ENCODE data around the gene KCNAB1.

The KCNAB1 gene

DNA sequence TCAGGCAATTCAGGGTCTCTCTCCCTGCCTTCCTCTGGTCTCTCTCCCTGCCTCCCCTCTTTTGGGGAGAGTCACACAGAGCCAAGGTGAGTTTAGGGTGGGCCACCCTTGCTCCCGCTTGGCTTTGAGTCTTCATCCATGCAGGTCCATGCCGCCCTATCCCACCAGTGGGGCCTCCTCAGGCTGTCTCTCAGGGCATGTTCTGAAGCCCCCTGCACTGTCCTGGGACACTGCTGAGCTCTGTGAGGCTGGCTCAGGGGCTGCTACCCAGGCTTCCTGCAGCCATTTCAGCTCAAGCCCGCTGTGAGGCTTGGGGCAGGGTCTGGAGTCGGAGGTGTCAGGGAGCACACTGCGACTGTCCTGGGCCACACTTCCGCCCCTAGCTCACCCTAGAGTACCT, 231.4 kb downstream of the KCNAB1 start:
- H3K9me3 ChIP-seq (ENCODE audit: control insufficient read depth, low read length): no peaks in the 10 kb centered on the region
- H3K4me1 ChIP-seq: no peaks in the 10 kb centered on the region
- H3K27me3 ChIP-seq (ENCODE audit: control insufficient read depth, insufficient read depth, low read length): no peaks in the 10 kb centered on the region
- no peaks in the 10 kb centered on the region for H3K36me3 ChIP-seq (ENCODE audit: control insufficient read depth, insufficient read depth, low read length)
- no peak overlapping the region for H3K9ac ChIP-seq
- no peak overlapping the region for H3K4me2 ChIP-seq (ENCODE audit: low read length)
- no peak overlapping the region for H3K4me3 ChIP-seq (ENCODE audit: low read depth, low read length)
- TF ChIP-seq, protein P1, sequence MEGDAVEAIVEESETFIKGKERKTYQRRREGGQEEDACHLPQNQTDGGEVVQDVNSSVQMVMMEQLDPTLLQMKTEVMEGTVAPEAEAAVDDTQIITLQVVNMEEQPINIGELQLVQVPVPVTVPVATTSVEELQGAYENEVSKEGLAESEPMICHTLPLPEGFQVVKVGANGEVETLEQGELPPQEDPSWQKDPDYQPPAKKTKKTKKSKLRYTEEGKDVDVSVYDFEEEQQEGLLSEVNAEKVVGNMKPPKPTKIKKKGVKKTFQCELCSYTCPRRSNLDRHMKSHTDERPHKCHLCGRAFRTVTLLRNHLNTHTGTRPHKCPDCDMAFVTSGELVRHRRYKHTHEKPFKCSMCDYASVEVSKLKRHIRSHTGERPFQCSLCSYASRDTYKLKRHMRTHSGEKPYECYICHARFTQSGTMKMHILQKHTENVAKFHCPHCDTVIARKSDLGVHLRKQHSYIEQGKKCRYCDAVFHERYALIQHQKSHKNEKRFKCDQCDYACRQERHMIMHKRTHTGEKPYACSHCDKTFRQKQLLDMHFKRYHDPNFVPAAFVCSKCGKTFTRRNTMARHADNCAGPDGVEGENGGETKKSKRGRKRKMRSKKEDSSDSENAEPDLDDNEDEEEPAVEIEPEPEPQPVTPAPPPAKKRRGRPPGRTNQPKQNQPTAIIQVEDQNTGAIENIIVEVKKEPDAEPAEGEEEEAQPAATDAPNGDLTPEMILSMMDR (IDR thresholded peaks at IDR 0.05): no peak
- H3K79me2 ChIP-seq: no peaks in the 10 kb centered on the region
- H3K27ac ChIP-seq: no peak overlapping the region
- H2AFZ ChIP-seq: no peak overlapping the region

DNA sequence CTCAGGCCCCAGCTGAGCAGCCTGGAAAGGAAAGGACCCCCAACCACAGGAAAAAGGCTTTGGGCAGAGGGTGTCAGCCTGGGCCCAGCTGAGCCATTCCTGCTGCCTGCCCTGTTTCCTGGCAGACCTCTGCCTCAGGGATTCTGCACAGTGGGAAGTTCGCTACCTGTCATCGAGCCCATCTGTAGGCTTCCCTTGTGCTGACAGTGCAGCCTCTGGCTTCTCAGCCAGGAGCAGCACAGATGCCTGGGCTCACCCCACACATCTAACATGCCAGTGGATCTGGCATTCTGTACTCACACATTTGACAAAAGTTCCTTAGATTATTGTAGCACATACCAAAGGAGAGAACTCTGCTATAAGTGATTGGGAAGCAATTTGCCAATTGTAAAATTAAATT, 232.3 kb downstream of the KCNAB1 start:
- Histone ChIP-seq H3K79me2 (no peaks in the 10 kb centered on the region), H3K9me3 (ENCODE audit: control insufficient read depth, low read length) (no peaks in the 10 kb centered on the region), H3K4me2 (ENCODE audit: low read length) (no peak overlapping the region), H2AFZ (no peak overlapping the region), H3K9ac (no peak overlapping the region), H3K27me3 (ENCODE audit: control insufficient read depth, insufficient read depth, low read length) (no peaks in the 10 kb centered on the region), H3K4me3 (ENCODE audit: low read depth, low read length) (no peak overlapping the region), H3K4me1 (no peaks in the 10 kb centered on the region), H3K36me3 (ENCODE audit: control insufficient read depth, insufficient read depth, low read length) (no peaks in the 10 kb centered on the region), H3K27ac (no peak overlapping the region)
- TF ChIP-seq, protein P1 (IDR thresholded peaks at IDR 0.05): no peak

DNA sequence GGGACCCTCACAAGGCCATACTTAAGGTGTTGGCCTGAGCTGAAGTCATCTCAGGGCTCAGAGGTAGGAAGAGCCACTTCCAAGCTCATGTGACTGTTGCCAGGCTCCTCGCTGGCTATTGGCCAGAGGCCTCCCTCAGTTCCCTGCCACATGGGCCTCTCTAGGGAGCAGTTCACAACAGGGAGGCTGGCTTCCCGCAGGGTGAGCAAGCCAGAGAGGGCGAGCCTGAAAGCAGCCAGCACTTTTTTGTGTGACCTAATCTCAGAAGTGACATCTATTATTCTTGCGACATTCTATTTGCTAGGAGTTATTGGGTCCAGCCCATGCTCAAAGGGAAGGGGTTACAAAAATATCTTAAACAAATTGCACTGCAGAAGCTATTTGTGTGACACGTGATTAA, 233.2 kb downstream of the KCNAB1 start:
- TF ChIP-seq, protein P1 (IDR thresholded peaks at IDR 0.05): no peak
- Histone ChIP-seq H3K4me3 (ENCODE audit: low read depth, low read length) (no peak overlapping the region), H3K4me2 (ENCODE audit: low read length) (no peak overlapping the region), H3K4me1 (no peaks in the 10 kb centered on the region), H3K9me3 (ENCODE audit: control insufficient read depth, low read length) (no peaks in the 10 kb centered on the region), H3K79me2 (no peaks in the 10 kb centered on the region), H3K36me3 (ENCODE audit: control insufficient read depth, insufficient read depth, low read length) (no peaks in the 10 kb centered on the region), H3K27ac (no peak overlapping the region), H3K9ac (no peak overlapping the region), H3K27me3 (ENCODE audit: control insufficient read depth, insufficient read depth, low read length) (no peaks in the 10 kb centered on the region), H2AFZ (no peak overlapping the region)

DNA sequence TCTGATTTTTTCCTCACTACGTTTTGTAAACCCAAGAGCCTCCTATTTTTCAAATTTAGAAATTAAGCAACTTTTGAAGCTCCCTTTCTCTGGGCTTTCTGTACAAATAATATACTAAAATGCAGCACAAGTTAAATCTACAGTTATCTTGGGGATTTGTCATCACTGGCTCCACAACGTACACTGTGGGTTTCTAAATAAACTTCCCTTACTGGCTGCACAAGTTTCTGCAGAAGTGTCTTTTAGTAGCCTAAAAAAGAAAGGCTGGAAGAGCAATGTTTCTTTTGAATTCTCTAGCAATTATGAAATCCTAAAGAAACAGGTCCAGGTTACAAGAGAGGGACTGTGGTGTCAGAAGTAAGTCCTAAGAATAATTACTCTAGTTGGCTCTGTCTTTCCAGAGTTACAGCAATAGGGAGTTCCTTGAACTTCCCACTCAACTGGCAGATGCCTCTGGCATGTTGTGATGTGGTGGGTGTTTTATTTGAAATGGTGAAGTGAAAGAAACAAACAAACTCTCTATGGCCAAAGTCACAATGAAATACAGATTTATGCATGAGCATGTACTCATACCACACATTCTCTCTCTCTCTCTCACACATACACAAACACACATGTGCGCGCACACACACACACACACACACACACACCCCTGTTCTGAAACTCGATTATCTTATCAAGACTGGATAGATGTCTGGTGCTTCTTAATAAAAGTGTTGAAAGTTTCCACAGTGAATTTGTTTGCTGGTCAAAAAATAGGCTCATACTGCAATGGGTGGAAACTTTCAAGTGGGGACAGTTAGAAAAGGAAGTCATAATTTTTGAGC, 236.4 kb downstream of the KCNAB1 start:
- Histone ChIP-seq H3K4me1 (no peaks in the 10 kb centered on the region), H2AFZ (no peak overlapping the region), H3K27me3 (ENCODE audit: control insufficient read depth, insufficient read depth, low read length) (no peaks in the 10 kb centered on the region), H3K79me2 (no peaks in the 10 kb centered on the region), H3K27ac (no peak overlapping the region), H3K4me2 (ENCODE audit: low read length) (no peak overlapping the region), H3K9me3 (ENCODE audit: control insufficient read depth, low read length) (no peaks in the 10 kb centered on the region), H3K9ac (no peak overlapping the region), H3K36me3 (ENCODE audit: control insufficient read depth, insufficient read depth, low read length) (no peaks in the 10 kb centered on the region), H3K4me3 (ENCODE audit: low read depth, low read length) (no peak overlapping the region)
- TF ChIP-seq, protein P1 (IDR thresholded peaks at IDR 0.05): no peak

DNA sequence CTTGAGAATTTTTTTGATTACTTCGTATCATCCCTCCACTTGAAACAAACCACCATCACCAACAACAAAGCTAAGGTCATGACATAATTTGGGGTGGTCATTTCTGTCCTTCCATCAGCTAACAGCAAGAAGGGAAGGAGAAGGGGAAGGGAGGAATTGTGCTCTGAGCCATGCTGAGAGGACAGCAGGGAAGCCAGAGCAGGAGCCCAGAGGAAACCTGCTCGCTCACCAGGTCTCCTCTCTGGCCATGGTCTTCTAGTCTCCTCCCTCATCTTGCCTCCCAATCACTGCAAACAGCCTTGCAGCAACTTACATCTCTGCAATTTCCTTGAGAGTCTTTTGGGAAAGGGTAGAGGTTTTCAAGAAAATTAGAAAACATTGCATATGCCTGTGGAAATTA, 237.9 kb downstream of the KCNAB1 start:
- no peak overlapping the region for H3K9ac ChIP-seq
- no peaks in the 10 kb centered on the region for H3K79me2 ChIP-seq
- no peaks in the 10 kb centered on the region for H3K36me3 ChIP-seq (ENCODE audit: control insufficient read depth, insufficient read depth, low read length)
- no peak overlapping the region for H2AFZ ChIP-seq
- TF ChIP-seq, protein P1 (IDR thresholded peaks at IDR 0.05): no peak
- no peak overlapping the region for H3K4me2 ChIP-seq (ENCODE audit: low read length)
- no peaks in the 10 kb centered on the region for H3K4me1 ChIP-seq
- no peaks in the 10 kb centered on the region for H3K9me3 ChIP-seq (ENCODE audit: control insufficient read depth, low read length)
- no peaks in the 10 kb centered on the region for H3K27me3 ChIP-seq (ENCODE audit: control insufficient read depth, insufficient read depth, low read length)
- no peak overlapping the region for H3K27ac ChIP-seq
- no peak overlapping the region for H3K4me3 ChIP-seq (ENCODE audit: low read depth, low read length)
